NCI-H226 (cell line): ENCODE measurements around the gene POU4F1.
A peak's percentile ranks its signal among the peaks of the same experiment; 100 is the strongest.

Source experiments
- DNase-seq: peaks from one replicate; pipeline ENCODE4 v3.0.0-alpha.2; 2015

The POU4F1 gene

GRCh38 chr13:78589206-78589605 is 14.1 kb downstream of the POU4F1 start:
- DNase-seq = peak; percentile 55

- no peak for DNase-seq
These were observed 16.0 kb downstream of the POU4F1 start for GRCh38 chr13:78587395-78587794.

- no peak for DNase-seq
These were observed 16.6 kb downstream of the POU4F1 start for GRCh38 chr13:78586706-78587105.

GRCh38 chr13:78576261-78576660 is 27.1 kb downstream of the POU4F1 start:
- DNase-seq = no peak

- DNase-seq = no peak
These were observed 30.9 kb downstream of the POU4F1 start for GRCh38 chr13:78572459-78572858.

- no peak for DNase-seq
These were observed 34.3 kb downstream of the POU4F1 start for GRCh38 chr13:78569029-78569428.

GRCh38 chr13:78566631-78567030 is 36.7 kb downstream of the POU4F1 start:
- DNase-seq = no peak

GRCh38 chr13:78562237-78562889 is 41.0 kb downstream of the POU4F1 start:
- no peak for DNase-seq
